Activated CD4-positive, alpha-beta T cell treated with anti-CD3 and anti-CD28 coated beads, Interleukin-2, amount 50 U/mL, for 4 hours (primary cell): Measurements from ENCODE around the gene GARNL3.

Experiments used
- DNase-seq, 2 experiments: peaks; one replicate each; pipeline ENCODE4 v3.0.0-alpha.2; 2020

Gene GARNL3, protein sequence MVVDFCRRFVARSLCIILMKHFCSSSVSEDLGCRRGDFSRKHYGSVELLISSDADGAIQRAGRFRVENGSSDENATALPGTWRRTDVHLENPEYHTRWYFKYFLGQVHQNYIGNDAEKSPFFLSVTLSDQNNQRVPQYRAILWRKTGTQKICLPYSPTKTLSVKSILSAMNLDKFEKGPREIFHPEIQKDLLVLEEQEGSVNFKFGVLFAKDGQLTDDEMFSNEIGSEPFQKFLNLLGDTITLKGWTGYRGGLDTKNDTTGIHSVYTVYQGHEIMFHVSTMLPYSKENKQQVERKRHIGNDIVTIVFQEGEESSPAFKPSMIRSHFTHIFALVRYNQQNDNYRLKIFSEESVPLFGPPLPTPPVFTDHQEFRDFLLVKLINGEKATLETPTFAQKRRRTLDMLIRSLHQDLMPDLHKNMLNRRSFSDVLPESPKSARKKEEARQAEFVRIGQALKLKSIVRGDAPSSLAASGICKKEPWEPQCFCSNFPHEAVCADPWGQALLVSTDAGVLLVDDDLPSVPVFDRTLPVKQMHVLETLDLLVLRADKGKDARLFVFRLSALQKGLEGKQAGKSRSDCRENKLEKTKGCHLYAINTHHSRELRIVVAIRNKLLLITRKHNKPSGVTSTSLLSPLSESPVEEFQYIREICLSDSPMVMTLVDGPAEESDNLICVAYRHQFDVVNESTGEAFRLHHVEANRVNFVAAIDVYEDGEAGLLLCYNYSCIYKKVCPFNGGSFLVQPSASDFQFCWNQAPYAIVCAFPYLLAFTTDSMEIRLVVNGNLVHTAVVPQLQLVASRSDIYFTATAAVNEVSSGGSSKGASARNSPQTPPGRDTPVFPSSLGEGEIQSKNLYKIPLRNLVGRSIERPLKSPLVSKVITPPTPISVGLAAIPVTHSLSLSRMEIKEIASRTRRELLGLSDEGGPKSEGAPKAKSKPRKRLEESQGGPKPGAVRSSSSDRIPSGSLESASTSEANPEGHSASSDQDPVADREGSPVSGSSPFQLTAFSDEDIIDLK

DNA sequence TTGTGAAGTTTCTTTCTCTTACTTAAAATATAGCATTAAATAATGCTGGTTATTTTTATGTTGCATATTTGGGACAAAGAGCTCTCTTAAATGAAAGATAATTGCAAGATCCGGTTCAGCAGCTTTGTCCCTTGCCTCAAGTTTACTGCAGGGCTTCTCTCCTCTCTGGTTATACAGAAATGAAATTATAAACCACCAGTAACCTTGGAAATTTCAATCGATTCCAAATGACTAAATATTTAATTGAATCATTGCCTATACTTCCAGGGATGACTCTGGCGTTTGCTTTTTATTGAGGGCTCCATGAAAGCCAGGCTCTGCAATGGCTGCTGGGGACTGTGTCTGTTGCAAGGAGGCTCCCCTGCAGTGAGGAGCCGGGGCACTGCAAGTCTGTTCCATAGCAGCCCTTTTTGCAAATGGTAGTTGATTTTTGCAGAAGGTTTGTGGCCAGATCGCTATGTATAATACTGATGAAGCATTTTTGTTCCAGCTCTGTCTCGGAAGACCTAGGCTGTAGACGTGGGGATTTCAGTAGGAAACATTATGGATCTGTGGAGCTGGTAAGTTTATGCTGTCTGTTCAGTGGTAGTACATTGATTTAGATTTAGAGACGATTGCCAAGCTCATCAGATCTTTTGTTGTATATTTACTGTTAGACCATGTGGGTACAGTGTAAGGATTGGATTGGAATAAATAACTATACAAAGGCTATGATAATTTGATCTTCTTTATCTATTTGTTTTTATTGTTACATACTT lies at the start of gene GARNL3:
TSS of gene GARNL3 (plus strand) at position 313 of the 758 bp plus-strand sequence. CDS start at position 417, 104 bp downstream.
- DNase-seq, result no peak

DNA sequence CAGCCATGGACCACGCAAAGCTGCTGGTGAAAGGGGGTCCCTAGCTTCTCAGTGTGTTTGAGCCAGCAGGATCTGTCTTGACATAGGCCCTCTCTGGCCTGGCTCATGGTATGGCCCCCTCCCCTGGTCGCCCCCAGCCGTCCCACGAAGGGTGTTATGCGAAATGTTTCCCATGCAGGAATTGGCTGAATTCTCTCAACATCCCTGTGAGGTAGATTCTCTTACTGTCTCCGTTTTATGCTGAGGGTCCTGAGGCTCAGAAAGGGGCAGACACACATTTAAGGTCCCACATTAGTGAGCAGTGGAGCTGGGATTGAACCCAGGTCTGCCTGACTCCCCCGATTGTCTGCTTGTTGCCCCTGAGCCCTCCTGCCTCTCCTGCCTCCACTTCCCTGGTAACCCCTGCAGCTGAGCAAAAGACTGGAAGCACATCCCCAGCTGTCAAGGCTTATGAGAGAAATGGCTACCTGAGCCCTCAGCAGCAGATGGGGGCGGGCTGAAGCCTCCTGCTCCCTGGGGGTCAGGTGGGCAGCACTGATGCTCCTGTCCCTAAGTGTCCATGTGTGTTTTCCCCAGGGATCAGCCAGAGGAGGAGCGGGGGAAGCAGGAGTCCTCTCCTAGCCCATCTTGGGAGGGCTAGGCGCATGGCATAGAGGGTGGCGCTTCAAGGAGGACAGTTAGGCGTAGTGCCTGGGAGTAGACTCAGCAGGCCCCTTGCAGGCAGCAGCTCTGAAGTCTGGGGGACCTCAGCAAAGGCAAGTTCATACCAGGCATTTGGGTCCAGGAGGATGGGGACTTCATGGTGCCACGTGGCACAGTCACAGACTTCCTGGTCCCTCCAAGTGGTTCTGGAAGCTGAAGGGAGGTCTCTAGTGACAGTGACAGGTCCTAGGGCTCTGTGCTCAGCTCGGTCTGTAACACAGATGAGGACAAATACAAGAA lies 49.0 kb upstream of the GARNL3 start:
- DNase-seq, result no peak

DNA sequence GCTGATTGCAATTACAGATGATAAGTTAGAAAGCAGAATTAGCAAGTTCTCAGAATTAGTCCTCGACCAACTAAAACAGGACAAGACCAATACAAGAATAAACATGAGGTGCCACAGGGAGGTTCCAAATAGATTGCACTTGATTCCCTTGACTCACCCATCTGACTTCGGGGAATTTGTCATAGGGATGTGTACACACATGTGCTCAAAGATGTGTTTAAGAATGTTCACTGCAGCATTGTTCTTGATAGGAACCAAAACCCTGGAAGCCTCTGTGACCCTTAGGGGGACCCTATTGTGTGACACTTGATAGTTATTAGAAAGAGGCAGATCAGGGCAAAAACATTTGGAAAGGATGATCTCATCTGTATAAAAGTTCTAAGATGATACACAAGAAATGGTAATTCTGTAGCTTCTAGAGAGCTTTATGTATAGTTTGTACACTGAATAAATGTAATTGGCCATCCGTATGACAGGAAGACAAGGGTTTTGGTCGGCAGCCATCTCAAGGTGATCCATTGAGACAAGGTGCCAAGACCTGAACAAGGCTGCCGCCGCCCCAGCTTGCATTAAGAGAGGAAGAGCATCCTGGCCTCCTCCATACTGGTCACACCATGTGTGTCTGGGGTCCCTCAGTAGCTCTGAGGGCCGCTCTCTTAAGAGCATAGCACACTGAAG lies 48.2 kb upstream of the GARNL3 start:
- no peak for DNase-seq

DNA sequence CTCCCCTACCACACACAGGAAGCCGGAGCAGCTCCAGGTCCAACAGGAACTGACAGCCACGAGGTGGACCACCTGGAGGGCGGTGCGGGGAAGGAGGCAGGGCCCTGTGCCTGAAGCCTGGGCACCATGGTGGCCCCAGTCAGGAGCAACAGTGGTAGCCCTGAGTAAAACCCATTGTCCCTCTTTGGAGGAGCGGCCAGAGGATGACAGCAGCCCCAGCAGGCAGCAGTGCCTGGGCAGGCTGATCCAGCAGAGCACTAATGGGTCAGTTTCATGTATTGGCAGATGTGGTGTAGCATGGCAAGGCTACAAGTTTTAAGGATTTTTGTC lies 47.7 kb upstream of the GARNL3 start:
- no peak for DNase-seq

DNA sequence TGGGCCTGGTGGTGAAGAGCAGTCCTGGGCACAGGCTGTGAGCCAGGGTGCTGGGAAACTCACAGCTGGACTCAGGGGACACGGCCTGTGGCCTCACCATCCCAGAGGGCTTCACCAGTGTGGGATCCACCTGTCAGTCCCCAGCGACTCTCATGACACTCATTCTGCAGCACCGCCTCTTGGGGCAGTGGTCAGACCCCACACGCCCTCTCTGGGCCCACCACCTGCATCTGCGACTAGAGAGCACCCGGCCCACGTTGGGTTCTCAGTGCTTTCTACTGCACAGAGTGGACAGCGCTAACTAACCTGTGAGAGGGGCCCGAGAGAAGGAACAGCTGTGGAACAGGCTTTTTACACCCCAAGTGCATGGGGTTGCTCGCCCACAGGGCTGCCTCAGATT lies 45.8 kb upstream of the GARNL3 start:
- no peak for DNase-seq

DNA sequence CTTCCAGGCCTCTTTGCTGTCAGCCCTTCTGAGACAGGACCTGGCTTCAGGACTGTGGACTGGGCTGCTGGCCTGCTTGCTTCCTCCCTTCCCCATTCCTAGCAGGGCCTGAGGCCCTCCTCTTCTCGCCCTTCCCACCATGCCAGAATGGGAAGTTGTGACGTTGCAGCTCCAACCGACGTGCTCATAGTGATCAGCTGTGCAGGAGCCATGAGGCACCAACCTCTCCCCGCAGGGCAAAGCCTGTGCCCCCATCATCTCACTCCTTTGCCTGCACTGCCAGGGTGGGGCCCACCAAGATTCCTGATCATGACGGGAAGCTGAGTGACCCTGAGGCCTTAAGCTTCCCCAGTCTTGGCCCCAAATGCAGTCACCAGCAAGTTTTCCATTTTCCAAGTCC lies 45.1 kb upstream of the GARNL3 start:
- DNase-seq, result no peak

DNA sequence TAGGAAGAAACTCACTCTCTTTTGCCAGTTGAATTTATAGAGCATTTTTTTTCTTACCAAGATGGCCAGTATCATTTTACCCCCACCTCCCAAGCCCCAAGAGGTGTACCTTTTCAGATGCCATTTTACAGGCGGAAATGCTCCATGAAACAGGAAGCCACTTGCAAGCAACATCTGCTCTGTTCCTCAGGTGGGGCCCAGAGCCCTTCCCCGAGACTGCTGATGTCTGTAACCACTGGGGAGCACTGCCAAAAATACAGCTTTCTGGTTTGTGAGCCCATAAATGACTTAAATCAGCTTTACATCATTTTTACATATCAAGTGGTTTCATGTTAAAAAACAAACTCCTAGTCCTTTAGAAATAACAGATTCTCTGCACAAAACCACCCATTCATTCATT lies 42.9 kb upstream of the GARNL3 start:
- no peak for DNase-seq

DNA sequence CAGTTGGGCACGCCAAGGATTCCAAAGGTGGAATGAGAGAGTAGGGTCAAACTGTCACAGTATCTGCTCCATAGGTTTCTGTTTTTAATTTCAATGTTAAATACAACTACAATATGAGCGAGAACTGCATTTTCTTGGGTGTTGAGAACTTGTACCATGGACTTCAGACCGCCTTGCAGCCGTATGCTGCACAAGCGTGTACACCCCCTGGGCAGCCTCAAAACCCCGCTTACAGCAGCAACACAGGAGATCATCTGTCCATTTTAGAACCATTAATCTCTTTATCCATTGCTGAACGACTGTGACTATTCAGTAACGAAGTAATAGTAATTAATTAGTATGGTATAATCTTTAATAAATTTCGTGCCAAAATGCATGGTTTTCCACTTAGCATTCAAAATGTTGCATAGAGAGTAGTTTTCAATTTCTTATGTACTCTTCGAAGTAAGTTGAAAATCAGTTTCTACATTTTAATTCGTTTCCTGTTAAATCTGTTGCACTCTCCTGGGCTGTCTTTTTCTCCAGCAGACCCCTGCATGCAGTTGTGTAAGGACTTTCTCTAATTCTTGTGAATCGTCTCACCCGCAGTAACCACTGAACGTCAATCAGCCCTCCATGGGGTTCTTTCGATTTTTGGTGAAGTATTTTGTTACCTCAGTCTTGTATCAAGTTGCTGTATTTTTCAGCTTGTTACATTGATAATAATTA lies 42.0 kb upstream of the GARNL3 start:
- no peak for DNase-seq

DNA sequence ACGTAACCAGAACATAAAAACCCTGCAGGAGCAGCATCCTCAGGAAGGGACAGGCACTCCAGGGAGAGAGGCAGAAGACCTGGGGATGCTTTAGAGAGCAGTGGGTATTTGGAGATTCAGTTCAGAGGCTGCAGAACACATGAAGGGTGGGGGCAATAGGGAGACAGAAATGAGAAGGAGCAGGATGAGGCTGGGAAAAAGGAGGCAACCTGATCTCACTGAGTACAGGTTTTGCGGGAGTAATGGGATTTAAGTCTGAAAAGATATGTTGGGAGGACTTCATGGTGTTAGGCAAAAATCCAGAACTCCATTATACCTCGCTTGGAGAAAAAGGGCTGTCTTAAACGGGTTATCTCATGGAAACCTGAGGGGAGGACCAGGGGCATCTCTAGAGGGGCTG lies 41.3 kb upstream of the GARNL3 start:
- no peak for DNase-seq

DNA sequence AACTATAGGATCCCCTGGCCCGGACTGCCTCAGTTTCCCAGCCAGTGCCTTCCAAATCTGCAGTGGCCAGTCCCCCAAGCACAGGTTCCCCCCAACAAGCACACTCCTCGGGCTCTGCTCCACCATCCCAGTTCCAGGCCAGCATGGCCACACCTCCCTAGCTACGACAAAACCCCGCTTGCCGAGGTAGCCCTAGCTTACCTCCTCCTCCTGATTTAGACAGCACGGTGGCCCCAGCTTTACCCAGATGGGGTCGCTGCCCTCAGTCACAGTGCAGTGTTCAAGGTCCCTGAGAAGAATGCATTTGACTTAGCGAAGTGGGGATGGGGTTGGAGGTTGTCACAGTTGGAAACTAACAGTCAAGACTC lies 40.8 kb upstream of the GARNL3 start:
- no peak for DNase-seq

DNA sequence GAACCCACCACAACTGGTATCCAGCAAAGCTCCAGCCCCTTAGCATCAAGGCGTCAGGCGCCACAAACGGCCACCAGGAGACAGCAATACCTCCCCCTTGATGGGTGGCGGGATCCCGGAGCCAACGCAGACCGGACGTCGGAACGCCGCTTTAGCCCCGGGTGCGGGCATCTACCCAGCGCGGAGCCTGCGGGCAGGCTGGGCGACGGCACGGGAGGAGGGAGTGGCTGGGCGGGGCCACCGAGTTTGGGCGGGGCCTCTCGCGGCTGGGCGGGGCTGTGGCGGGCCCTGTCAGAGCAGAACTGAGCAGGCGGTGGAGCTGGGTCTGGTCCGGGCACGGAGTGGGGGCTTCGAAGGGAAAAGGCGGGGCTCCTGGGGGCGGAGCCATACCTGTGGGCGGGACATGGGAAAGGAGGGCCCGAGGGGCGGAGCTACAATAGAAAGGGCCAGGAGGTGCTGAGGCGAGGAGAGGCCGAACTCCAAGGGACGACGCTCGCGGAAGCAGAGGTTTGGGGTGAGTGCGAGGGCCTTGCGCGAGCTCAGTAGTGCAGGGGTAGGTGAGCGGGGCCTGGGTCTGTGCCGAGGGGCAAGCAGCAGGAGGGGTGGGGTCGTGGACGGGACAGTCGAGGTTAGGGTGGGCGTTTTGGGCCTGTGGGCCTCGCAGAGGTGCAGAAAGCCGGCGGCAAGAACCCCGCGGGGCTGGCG lies 40.2 kb upstream of the GARNL3 start:
- DNase-seq, result peak; percentile 79 to 80

DNA sequence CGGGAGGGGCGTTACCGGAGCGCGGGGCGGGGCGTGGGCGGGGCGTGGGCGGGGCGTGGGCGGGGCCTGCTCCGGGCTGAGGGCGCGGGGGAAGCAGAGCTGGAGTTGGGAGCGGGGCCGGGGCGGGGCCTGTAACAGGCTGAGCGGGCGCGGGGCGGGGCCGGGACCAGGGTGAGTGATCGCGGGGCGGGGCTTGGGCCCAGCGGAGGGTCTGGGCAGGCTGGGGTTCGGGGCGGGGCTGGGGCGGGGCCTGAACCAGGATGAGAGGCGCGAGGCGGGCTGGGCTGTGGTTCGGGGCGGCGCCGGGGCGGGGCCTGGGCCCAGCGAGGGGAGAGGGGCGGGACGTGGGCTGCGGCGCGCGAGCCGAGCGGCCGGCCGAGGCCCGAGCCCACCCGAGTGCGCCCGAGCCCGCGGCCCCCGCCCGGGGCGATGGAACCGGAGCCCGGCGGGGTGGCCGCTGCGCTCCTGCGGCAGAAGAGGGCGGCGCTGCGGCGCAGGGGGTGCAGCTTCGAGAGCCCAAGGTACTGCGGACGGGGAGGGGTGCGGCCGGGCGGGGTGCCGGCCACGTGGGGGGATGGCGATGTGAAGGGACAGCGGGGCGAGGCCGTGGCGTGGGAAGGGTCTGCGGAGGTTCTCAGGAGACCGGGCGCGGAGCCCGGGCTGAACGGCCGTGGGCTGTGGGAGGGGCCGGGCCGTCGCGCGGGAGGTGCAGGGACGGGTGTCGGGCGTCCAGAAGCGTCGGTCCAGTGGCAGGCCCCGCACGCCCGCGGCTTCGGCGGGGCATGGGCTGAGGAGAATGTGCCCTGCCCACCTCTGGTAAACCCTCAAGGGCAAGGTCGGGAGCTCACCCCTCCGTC lies 39.5 kb upstream of the GARNL3 start:
- DNase-seq, result peak; percentile 92 to 94

DNA sequence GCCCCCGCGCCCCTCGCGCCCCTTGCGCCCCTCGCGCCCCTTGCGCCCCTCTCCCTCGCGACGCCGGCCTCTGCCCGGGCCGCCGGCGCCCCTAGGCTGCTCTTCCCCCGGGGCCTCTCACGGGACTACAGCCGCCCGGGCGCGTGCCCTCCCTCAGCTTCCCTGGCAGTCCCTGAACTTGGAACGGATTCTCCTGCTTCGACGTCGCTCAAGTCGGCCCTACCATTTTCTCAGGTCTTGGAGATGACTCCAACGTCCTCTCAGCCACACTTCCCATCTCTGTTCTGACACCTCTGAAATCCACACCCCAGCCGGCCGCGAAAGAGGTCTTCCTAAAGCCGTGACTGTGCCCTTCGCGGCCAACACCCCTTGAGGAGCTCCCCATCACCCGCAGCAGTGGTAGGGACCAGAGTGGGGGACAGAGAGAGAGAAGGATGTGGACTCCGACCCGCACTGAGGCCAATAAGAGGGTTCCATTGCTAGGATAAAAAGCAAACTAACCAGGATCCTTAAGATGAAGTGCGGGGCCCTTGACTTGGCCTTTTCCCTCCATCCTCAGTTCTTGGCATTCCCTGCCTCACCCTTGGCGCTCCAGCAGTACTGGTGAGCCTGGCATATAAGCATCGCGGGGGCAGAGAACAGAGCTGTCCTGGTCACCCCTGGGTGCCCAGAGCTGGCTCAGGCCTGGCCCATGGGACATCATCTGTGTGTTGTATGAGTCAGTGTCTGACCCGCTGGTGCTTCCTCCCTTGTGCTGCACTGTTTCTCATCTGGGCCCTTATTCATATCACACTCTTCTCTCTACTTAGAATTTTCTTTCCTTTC lies 38.6 kb upstream of the GARNL3 start:
- no peak for DNase-seq

DNA sequence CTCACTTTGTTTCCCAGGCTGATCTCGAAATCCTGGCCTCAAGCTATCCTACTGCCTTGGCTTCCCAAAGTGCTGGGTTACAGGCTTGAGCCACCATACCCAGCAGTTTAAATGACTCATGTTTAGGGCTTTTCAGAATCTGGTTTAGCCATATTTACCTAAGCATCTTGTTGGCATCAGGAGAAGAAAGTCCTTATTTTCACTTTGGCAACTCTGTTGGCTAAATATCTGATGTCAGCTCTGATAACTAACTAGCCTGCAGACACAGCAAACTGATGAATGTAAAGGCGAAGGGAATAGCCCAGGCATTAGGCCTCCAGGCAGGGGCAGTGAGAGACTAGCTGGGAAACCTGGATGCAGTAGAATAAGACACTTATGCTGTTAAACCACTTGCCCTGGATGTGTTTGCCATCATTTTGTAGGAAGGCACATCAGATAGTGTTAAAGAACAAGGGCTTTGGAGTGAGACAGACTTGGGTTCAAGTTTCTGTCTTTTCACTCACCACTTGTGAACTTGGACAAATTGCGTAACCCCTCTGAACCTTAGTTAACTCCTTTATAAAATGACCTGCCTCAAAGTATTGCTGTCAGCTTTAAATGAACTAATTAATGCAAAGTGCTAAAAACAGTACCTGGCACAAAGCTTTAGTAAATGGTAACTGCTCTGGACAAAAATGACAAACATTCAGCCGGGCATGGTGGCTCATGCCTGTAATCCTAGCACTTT lies 34.7 kb upstream of the GARNL3 start:
- no peak for DNase-seq

DNA sequence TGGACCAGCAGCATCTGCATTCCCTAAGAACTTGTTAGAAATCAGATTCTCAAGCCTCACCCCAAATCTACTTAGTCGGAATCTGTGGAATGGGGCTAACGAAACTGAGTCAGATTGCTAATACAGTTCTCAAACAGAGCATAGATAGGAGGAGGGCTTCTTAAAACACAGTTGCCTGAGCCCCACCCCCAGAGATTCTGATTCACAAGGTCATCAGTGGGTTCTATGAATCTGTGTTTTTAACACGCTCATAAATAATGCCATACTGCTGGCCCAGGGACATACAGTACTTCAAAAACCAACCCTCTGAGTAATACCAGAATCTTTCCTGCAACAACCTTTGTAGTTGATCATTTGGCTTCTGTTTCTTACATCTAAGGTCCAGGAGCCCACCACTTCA lies 32.9 kb upstream of the GARNL3 start:
- no peak for DNase-seq

DNA sequence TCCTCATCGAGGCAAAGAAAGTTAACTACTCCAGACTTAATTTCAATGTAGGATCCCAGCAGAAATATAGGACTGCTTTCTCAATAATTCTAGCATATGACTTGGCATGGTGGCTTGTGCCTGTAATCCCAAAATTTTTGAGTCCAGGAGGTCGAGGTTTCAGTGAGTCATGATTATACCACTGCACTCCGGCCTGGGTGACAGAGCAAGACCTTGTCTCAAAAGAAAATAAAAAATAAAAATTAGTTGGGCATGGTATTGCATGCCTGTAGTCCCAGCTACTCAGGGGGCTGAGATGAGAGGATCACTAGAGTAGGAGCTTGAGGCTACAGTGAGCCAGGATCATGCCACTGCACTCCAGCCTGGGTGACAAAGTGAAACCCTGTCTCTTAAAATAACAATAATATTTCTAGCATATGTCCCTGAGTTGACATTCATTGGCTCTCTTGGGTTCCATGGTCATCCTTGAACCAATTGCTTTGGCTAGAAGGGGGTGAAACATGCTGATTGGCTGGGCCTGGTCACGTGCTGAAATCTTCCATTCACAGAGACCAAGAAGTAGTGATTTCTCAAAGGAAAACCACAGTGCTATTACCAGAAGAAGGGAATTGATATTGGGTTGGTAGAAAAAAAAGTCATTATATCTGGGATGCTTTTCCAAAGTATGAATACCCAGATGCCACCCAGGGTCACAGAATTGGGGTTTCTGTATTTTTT lies 31.6 kb upstream of the GARNL3 start:
- DNase-seq, result no peak

DNA sequence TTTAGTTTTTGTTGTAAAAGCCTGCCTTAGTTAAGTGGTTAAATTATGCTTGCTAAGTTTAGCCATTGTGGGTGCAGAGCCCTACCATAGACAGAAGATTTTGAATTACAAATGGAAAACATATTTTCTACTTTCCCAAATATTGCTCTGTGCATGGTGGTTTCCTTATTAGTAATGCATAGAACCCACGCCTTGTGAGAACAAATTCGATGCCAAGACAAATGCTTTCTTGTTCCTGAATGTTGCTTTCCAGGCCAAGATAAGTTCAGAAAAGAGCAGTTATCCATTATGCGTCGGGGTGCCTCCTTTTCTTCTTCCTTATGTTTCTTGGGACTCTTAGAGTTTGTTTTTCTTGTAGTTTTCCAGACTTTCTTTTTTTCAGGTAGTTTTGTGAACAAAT lies 31.0 kb upstream of the GARNL3 start:
- DNase-seq, result no peak
